GM21423 (cell line): Measurements from ENCODE around the gene CCDC32.

Source experiments
- ATAC-seq: cut with Tn5 transposase; IDR thresholded peaks from one replicate; pipeline ENCODE4 v1.9.1; 2021; ENCODE audit warnings: mild to moderate bottlenecking, moderate library complexity; ENCODE audit not compliant: unreplicated experiment

The CCDC32 gene

GRCh38 chr15:40513609-40514008, 51.2 kb downstream of the CCDC32 start:
- no peak for ATAC-seq

DNA sequence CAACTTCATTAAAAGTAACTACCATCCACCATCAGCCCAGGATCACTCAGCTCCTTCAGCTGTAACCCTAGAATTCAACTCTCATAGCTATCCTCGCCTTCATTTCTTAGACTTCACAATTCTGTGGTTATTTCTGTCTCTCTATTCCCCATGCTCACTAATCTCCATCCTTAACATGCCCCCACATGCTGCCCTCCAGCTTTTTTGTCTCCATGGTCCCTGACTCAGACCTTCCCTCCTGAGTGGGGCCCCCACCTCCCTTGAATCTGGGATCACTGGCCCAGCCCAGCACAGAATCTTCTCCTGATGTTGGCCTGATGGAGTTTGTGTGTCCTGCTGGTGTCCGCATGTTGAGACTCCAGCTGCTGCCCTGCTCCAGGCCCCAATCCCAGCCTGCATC, 52.4 kb downstream of the CCDC32 start:
- ATAC-seq: no peak

DNA sequence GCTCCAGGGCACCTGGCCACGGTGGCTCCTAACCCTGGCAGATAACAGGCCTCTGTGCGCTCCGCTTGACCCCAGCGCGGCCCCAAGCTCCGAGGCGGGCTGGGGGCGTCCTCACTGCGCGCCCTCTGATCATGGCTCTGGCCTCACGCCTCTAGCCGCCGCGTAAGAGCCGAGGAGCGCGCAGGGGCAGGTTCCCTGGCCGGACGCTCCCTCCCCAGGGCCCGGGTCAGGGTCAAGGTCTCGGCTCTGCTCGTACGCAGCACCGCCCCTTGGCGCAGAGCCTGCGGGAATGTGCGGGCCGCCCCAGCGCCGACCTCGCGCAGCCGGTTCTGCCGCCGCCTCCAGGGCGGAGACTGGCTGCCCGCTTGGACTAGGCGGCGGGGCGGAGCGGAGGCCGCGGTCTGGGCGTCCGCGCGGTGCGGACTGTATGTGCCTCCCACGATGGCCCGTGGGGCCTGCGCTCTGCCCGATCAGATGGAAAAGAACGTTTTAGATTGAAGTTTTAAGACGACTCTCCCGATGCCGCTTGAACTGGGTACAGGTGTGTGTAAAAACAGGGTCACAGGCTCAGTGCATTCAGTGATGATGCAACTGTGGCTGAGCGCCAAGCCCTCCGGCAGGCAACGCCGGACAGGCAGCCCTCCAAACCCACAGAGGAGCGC, 53.2 kb downstream of the CCDC32 start:
- peak; percentile 53 for ATAC-seq

DNA sequence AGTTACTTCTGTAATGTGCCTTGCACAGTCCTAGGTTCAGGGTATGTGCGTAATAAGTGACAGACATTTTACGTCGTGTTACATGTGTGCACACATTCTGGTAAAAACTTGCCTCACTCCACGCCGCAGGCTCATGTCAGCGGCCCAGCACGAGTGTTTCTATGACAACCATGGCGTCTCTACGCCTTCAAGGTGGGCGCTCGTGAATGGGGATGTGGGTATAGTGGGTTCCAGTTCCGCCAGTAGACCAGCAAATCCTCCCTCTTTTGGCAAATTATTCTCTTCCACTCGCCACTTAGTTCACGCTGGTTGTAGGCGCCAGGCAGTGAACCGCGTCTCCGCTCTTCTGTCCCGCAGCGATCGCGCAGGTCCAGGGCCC, 53.8 kb downstream of the CCDC32 start:
- ATAC-seq: peak; percentile 65

DNA sequence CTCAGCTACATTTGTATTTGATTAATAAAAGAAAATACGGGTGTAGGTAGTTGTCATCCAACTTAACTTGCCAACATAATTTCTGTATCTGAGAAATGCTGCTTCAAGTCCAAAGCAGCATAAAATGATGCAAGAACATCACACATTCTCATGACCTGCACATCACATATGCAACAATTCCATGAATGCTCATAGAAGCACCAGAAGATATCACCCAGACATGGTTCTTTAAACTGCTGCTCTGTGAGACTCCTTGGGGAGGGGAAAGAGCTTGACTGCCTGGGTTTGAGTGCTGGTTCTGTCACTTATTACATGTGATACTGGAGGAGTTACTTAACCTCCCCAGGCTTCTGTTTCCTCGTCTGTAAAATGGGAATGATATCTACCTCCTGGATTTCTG, 54.6 kb downstream of the CCDC32 start:
- no peak for ATAC-seq

- no peak for ATAC-seq
Measured at GRCh38 chr15:40508216-40508615, 56.6 kb downstream of the CCDC32 start.

- ATAC-seq: no peak
Measured at GRCh38 chr15:40506964-40507571, 57.8 kb downstream of the CCDC32 start.
